ENCODE measurements around the gene PACS1.
"Not testable (repeated sequence)": the region's sequence is repeated elsewhere in the genome, so short reads cannot be mapped to it uniquely, and the experiment has no call there.

PACS1 gene

DNA sequence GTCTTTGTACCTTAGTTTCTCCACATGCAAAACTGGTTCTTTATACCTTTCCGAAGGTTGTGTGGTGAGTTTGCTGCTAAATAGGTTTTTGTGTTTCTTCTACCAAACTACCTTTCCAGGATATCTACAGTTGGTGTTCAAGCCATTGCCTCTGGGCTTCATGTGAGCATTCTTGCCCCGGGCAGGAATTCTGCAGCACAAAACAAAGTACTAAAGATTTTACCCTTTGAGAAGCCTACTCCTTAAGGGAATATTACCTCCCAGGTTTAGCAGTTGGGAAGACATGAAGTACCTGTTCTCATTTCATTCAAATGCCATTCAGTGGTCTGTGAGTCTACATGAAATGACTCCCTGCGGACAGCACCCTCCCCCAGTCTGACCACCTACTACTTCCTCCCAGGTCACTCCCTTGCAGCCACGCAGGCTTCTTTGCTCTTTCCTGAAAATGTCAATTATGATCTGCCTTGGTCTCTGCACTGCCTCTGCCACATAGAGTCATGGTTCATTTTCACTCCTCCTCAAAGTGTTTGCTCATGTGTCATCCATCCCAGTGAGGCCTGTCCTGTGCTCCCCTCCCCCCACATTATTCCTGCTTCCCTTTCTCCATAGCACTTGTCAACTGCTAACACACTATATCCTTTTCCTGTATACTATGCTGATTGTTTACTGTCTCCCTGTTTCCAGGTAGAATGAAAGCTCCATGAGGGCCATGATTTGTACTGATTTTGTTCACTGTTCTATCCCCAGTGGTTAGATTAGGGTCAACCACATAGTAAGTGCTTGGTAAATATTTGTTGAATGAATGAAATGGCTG is 36.9 kb downstream of the PACS1 start:
- no peak for DNase-seq (ENCODE audit: low read depth in 2 of 3, low spot score in 2 of 3)

DNA sequence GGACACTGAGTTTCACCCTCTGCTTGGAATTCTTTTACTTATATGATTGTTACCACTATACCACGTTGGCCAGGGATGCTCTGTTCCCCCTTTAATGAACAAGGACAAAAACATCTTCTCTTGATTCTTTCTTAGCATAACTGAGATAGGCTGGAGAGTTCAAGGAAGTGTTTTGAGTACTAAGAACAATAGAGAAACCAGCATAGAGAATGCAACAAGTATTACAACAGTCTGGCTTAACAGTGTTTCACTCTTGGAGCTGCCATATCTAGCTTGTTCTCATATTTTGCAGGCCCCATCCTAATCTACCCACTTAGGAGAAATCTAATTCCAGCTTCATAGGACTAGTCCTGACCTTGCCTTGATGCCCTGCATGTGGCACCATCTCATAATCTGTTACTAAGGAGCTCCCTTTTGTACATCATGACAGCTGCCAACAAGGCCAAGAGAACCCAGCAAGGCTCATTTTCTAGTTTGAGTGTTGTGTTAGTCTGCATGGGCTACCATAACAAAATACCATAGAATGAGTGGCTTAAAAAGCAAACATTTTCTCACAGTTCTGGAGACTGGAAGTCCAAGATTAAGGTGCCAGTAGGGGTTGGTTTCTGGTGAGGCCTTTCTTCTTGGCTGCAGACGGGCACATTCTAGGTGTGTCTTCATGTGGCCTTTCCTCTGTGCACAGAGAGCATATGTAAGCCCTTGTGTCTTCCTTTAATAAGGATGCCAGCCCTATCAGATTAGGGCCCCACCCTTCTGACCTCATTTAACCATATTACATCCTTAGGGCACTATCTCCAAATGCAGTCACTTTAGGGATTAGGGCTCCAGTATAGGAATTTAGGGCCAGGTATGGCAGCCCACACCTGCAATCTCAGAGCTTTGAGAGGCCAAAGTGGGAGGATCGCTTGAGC is 37.8 kb downstream of the PACS1 start:
- DNase-seq (ENCODE audit: low read depth in 2 of 3, low spot score in 2 of 3): no peak

DNA sequence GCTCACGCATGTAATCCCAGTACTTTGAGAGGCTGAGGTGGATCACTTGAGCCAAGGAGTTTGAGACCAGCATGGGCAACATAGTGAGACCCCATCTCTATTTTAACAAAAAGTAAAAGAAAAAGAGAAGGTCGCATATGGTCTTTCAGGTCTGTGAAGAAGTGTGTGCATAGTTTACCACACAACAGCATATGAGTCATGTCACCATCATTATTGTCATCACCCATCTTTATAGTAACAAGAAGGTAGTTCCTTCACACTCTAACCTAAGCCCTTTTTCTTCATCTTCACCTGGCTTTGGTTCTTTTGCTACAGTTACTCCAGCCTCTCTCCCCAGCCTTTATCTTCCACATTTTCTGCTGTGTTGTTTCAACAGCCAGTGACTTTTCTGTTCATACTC is 39.2 kb downstream of the PACS1 start:
- DNase-seq (ENCODE audit: low read depth in 2 of 3, low spot score in 2 of 3): no peak

DNA sequence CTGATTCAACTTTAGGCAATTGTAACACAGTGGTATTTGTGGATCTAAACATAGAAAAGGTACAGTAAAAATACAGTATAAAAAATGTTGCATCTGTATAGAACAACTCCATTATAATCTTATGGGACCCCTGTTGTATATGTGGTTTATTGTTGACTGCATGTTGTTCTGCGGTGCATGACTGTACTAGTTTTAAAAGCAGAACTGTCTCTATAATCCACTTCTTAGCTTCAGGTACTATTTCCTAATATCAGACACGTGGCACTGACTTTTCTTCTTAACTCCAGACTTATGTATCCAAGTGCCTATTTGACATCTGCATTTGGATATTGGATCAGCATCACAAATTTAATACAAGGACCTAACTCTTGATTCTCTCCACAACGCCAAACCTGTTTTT is 41.1 kb downstream of the PACS1 start:
- DNase-seq (ENCODE audit: low read depth in 2 of 3, low spot score in 2 of 3): no peak

DNA sequence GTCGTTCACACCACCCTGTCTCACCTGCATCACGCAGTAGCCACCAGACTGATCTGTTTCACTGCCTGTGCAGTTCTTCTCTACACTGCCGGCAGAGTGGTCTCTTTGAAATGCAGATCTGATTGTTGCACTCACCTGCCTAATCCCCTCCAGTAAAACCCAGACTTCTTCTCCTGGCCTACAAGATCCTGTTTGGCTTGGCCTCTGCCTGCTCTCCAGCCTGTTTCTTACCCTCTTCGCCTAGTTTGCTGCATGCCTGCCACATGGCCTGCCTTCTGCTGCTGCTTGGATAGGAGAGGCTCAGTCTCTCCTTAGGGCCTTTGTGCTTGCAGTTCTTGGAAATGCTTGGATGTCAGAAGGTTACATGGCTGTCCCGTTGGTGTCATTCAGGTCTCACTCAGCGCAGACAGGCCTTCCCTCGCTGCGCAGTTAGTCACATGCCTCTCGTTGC is 42.0 kb downstream of the PACS1 start:
- DNase-seq (ENCODE audit: low read depth in 2 of 3, low spot score in 2 of 3): no peak

DNA sequence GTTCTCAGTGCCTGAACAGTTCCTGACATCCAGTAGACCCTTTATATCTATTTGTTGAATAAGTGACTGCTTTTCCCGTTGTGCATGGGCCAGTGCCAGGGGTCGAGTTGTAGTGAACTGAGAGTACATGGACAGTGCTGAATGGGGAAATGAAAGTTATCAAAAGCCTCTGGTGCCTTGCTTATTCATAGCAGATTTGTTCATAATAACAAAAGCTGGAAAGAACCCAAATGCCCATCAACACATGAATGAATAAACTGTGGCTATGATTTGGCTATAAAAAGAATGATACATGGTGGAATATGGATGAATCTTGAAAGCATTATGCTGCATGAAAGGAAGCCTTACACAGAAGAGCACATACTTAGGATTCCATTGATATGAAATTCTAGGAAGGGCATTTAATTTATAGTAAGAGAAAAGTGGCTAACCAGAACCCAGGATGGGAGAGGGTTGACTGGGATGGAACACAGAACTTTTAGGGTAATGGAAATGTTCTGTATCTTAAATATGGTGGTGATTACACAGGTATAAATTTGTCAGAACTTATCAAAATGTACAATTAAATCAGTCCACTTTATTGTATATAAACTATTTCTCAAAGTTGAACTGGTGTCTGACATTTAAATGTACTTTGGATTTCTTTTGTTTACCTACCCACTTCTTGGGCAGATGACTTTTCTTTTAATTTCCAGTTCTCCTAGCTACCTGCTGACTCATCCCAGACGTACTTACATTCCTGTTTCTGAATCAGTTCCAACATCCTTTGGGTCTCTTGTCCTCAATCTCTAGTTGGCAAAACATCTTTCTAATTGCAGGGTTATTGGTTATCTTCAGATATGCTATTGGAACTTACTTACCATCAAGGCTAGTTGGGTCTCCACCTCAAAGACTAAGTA is 42.8 kb downstream of the PACS1 start:
- no peak for DNase-seq (ENCODE audit: low read depth in 2 of 3, low spot score in 2 of 3)

DNA sequence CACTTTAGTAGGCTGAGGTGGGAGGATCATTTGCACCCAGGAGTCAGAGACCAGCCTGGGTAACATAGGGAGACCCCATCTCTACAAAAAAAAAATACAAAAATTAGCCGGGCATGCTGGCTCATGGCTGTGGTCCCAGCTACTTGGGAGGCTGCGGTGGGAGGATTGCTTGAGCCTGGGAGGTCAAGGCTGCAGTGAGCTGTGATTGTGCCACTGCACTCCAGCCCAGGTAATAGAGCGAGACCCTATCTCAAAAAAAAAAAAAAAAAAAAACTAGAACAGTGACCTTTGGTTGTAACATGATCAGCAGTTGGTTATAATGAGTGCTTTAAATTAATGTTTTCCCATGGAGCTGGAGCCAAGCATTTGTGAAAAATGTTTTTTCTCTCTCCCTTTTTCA is 44.9 kb downstream of the PACS1 start:
- DNase-seq (ENCODE audit: low read depth in 2 of 3, low spot score in 2 of 3): not testable (repeated sequence)

DNA sequence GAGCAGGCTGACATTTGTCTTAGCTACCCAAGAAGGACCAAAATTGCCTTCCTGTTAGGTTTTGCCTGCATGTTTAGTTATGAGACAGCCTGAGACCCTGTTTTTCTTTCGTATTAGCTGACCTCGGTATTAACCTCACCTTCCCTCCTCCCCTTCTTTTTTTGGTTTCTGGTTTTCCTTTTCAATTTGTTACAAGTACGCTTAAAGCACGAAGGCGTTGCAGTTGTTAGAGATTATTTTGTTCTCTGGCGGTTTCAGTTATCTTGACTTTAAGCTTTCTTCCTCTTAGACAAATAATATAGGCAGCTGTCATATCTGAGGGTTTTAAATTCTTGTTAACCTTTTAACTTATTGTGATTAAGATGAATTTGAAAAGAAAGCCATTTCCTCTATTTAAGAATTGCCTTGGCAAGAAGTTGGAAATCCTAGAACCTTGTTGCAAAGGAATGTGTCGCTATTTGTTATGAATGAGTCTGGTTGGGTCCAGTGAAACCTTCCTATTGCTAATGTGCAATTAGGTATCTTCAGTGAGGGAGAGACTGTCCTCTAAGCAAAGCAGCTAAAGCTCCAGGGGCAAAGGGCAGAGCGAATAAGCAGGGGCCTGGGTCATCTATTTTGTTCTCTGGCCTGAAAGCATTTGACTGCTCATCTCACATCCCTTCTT is 45.7 kb downstream of the PACS1 start:
- DNase-seq (ENCODE audit: low read depth in 2 of 3, low spot score in 2 of 3): no peak

DNA sequence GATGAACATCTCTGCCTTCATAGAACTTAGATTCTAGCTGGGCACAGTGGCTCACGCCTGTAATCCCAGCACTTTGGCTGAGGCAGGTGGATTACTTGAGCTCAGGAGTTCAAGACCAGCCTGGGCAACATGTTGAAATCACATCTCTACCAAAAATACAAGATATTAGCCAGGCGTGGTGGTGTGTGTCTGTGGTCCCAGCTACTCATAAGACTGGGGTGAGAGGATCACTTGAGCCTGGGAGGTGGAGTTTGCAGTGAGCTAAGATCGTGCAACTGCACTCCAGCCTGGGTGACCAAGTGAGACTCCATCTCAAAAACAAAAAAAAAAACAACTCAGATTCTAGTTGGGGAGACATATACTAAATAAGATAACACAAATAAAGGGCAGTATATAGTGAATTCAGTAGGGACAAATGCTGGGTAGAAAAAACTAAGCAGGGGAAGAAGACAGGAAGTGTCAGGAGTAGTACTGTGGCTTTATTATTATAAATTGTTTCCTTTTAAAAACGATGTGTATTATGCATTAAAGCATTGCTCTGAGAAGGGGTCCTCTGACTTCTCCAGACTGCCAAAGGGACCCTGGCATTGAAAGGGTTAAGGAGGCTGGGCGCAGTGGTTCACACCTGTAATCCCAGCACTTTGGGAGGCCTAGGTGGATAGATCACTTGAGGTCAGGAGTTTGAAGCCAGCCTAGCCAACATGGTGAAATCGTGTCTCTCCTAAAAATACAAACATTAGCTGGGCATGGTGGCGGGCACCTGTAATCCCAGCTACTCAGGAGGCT is 46.7 kb downstream of the PACS1 start:
- no peak for DNase-seq (ENCODE audit: low read depth in 2 of 3, low spot score in 2 of 3)

DNA sequence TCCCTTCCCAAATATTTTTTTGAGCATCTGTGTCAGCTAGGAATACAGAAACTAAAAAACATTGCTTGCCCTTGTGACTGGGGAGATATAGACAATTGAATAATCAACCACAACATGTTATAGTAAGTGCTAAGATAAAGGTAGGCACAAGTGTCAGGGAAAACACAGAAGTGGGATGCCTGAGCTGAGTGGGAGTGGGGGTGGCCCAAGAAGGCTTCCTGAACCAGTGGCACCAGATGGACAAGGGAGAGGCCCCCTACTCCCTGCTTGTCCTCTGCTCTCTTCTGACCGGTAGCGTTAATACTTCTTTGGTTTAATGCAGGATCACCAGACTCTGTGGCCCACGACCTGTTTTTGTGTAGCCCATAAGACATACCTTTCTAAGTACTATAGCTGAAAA is 48.8 kb downstream of the PACS1 start:
- DNase-seq (ENCODE audit: low read depth in 2 of 3, low spot score in 2 of 3): no peak

DNA sequence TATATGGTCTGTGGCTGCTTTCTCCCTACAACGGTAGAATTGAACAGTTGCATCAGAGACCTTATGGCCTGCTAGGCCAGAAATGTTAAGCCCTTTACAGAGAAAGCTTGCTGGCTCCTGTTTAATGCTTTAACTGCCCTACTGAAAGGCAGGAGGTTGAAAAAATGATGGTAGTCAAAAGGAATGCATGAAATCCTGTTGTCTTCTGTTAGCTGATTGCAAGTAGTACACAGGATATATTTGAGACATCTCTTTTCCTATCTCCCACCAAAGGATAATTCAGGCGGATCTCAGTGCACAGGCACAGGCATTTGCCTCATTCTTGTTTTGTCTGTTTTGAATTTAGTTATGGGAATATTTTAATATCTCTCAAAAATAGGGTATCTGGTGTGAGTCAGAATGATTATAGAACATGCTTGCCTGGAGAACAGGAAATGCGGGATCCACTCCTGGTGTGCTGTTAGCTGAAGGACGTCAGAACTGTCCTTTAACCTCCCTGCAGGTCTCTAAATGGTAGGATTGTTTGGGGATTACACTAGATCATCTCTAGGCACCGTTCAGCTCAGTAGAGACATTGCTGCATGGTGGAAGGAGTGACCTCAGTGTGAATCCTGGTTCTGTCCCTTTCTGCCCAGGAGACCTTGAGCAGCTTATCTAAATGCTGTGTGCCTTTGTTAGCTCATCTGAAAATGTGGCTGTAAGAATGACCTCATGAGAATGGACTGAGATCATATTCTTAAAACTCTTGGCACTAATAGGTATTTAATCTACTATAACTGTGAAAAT is 49.5 kb downstream of the PACS1 start:
- DNase-seq (ENCODE audit: low read depth in 2 of 3, low spot score in 2 of 3): no peak

DNA sequence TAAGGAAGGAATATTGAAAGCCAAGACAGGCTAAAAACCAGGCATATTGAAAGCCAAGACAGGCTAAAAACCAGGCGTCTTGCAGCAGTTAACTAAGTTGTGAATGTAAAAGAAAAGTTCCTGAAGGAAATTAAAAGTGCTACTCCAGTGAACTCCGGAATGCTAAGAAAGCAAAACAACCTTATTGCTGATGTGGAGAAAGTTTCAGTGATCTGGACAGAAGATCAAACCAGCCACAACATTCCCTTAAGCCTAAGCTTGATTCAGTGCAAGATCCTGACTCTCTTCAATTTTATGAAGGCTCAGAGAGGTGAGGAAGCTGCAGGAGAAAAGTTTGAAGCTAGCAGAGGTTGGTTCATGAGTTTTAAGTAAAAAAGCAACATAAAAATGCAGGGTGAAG is 51.4 kb downstream of the PACS1 start:
- no peak for DNase-seq (ENCODE audit: low read depth in 2 of 3, low spot score in 2 of 3)

DNA sequence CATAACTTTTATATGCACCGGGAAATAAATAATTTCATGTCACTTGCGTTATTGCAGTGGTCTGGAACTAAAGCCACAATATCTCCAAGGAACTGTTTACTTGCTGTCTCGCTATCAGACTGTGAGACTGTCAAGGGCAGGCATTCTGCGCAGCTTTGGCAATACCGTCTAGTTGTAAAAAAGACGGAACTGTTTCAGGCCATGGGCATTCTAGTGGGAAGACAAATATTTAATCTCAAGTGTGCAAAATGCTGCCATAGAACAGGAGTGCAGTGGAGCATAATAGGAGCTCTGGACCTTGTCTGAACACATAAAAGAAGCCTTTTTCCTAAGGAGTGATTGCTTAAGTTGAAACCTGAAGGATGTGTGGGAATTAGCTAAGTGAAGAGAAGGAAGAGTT is 53.8 kb downstream of the PACS1 start:
- no peak for DNase-seq (ENCODE audit: low read depth in 2 of 3, low spot score in 2 of 3)

DNA sequence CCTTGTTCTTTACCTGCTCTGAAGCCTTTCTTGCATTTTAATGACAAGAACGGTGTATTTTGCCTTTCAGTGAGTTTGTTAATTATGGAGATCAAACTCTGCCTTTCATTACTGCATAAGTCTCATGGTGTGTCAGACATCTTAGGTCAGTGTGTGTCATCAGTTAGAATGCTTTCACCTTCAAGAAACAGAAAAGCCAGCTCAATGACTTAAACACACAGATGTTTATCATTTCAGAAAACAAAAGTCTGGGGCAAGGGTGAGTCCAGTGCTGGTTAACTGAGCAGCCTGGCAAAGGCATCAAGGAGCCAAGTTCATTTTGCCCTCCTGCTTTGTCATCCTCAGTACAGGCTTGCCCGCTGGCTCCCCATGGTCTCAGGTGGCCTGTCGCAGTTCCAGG is 54.5 kb downstream of the PACS1 start:
- DNase-seq (ENCODE audit: low read depth in 2 of 3, low spot score in 2 of 3): no peak

DNA sequence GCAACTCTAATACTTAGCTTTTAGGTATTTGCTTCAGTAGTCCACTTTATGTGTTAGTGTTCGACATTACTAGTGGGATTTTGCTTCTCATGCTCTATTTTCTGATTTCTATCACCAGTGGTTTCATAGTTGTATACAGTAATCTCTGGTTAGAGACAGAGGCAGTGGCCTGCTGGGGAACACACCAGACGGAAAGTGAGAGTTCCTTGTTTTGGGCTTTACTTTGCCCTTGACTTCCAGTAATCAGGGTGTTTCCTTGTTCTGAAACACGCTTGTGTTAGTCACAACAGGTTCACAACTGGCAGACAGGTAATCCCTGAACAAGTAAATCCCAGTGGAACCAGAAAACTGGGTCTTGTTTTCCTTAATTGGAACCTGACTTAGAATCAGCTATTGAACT is 56.0 kb downstream of the PACS1 start:
- DNase-seq (ENCODE audit: low read depth in 2 of 3, low spot score in 2 of 3): no peak

DNA sequence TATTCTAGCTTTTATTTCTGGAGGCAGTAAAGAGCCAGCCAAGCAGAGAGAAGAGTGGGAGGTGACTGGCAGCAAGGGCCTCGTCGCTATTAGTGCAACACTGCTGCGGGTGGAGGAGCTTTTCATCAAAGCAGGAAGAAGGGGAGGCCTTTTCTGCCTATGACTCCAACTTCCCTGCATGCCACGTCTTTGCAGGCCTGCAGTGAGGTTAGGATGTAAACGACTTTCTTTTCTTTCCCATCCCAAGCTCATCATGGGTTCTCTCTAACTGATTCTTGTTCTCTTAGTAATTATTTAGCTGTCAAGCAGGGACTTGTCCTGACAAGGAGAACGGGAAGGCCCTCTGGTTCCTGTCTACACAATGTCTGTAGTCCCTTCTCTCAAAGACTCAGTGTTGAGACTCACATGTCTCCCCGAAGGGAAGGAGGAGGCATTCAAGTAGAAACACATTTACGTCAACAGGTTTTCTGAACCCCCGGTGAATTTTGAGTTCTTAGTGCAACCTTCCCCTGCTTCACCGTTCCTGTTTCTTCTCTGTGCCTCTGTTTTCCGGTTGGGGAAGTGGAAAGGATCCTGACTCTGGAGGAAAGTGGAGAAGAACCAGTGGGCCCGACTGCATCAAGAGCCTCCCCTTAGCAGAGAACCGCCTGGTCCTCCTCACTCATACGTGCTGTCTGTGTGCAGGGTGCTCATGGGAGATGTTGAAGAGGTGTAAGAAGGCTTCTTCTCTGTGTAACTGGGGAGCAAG is 56.9 kb downstream of the PACS1 start:
- DNase-seq (ENCODE audit: low read depth in 2 of 3, low spot score in 2 of 3): peak in 1 of 3 experiments; percentile 35

DNA sequence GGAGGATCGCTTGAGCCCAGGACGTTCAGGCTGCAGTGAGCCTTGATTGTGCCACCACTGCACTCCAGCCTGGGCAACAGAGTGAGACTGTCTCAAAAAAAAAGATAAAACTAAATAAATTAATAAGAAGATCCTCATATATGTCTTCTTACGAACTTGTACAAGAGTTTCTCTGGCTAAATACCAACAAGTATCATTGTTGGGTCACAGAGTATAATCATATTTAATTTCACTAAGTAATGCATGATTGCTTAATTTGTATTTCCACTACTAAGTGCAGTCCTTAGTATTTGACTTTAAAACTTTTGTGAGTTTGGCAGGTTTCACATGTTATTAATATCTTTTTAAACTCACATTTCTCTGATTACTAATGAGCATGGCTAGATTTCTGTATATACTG is 60.9 kb downstream of the PACS1 start:
- DNase-seq (ENCODE audit: low read depth in 2 of 3, low spot score in 2 of 3): no peak

DNA sequence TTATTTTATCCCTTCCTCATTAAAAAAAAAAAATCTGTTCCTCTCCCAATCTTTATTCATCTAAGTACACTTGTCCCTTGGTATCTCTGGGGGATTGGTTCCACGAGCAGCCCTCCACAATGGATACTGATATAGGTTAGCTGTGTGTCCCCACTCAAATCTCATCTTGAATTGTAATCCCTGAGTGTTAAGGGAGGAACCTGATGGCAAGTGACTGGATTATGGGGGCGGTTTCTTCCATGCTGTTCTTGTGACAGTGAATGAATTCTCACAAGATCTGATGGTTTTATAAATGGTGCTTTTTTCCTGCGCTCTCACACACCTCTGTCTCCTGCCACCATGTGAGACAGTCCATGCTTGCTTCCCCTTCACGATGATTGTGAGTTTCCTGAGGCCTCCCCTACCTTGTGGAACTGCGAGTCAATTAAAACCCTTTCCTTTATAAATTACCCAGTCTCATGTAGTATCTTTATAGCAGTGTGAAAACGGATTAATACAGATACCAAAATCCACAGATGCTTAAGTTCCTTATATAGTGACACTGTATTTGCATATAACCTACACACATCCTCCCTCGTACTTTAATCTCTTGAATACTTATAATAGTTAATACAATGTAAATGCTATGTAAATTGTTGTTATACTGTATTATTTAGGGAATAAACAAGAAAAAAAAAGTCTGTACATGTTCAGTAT is 62.0 kb downstream of the PACS1 start:
- DNase-seq (ENCODE audit: low read depth in 2 of 3, low spot score in 2 of 3): no peak
